ENCODE measurements around the gene RPGR. TPM values are rescaled to one million over a fixed set of nuclear protein-coding genes. Genes with fewer than 3 reads are reported as not detected.

The RPGR gene
- total RNA-seq, 2 experiments from 2014 or later, result 5.7 to 8.3 TPM

GRCh38 chrX:38347136-38347535, 19.8 kb upstream of the RPGR start:
- Mint-ChIP-seq H3K4me3 (no peak overlapping the region), H3K4me1 (ENCODE audit: low read depth) (no peaks in the 10 kb centered on the region), H3K27me3 (peaks cover 12% of the 10 kb centered on the region), H3K36me3 (no peaks in the 10 kb centered on the region), H3K27ac (no peak overlapping the region), H3K9me3 (no peaks in the 10 kb centered on the region)
- CTCF ChIA-PET, result interaction anchor here (1.2 kb wide), 1 partner anchor 20 kb away, joined by 4 read pairs; the partner anchor contains the start of gene RPGR
- no peak for DNase-seq
- intact Hi-C loops (cut with micrococcal nuclease), result no loop called here
- POLR2A ChIA-PET, result no interaction called here

GRCh38 chrX:38346150-38346549, 18.8 kb upstream of the RPGR start:
- Mint-ChIP-seq H3K27me3 (peaks cover 12% of the 10 kb centered on the region), H3K36me3 (no peaks in the 10 kb centered on the region), H3K9me3 (no peaks in the 10 kb centered on the region), H3K27ac (no peak overlapping the region), H3K4me3 (no peak overlapping the region), H3K4me1 (ENCODE audit: low read depth) (no peaks in the 10 kb centered on the region)
- DNase-seq, result no peak
- ChIA-PET CTCF (no interaction called here), POLR2A (no interaction called here)
- intact Hi-C loops (cut with micrococcal nuclease), result no loop called here

- ChIA-PET POLR2A (no interaction called here), CTCF (interaction anchor here (1.3 kb wide), 1 partner anchor 15 kb away, joined by 4 read pairs; the partner anchor contains the start of gene RPGR)
- no peaks in the 10 kb centered on the region for H3K36me3 Mint-ChIP-seq
- no peak overlapping the region for H3K4me3 Mint-ChIP-seq
- no peak for DNase-seq
- H3K9me3 Mint-ChIP-seq, result no peaks in the 10 kb centered on the region
- intact Hi-C loops (cut with micrococcal nuclease), result no loop called here
- no peak overlapping the region for H3K27ac Mint-ChIP-seq
- H3K4me1 Mint-ChIP-seq (ENCODE audit: low read depth), result no peaks in the 10 kb centered on the region
- peaks cover 6% of the 10 kb centered on the region for H3K27me3 Mint-ChIP-seq
Measured at GRCh38 chrX:38342853-38343778, 15.8 kb upstream of the RPGR start.

GRCh38 chrX:38341442-38341841, 14.1 kb upstream of the RPGR start:
- intact Hi-C loops (cut with micrococcal nuclease), result no loop called here
- DNase-seq, result no peak
- no peaks in the 10 kb centered on the region for H3K9me3 Mint-ChIP-seq
- H3K36me3 Mint-ChIP-seq, result no peaks in the 10 kb centered on the region
- H3K4me1 Mint-ChIP-seq (ENCODE audit: low read depth), result no peaks in the 10 kb centered on the region
- ChIA-PET CTCF (no interaction called here), POLR2A (no interaction called here)
- no peak overlapping the region for H3K4me3 Mint-ChIP-seq
- H3K27me3 Mint-ChIP-seq, result peaks cover 4% of the 10 kb centered on the region
- no peak overlapping the region for H3K27ac Mint-ChIP-seq

GRCh38 chrX:38336538-38337240, 9.4 kb upstream of the RPGR start:
- Mint-ChIP-seq H3K4me3 (no peak overlapping the region), H3K27ac (no peak overlapping the region), H3K9me3 (no peaks in the 10 kb centered on the region), H3K27me3 (peaks cover 1% of the 10 kb centered on the region), H3K4me1 (ENCODE audit: low read depth) (no peaks in the 10 kb centered on the region), H3K36me3 (no peaks in the 10 kb centered on the region)
- intact Hi-C loops (cut with micrococcal nuclease), result no loop called here
- CTCF ChIA-PET, result no interaction called here
- DNase-seq, result no peak
- POLR2A ChIA-PET, result no interaction called here

GRCh38 chrX:38335382-38335781, 8.1 kb upstream of the RPGR start:
- Mint-ChIP-seq H3K36me3 (no peaks in the 10 kb centered on the region), H3K27me3 (peaks cover 1% of the 10 kb centered on the region), H3K4me3 (no peak overlapping the region), H3K9me3 (no peaks in the 10 kb centered on the region), H3K4me1 (ENCODE audit: low read depth) (no peaks in the 10 kb centered on the region), H3K27ac (no peak overlapping the region)
- intact Hi-C loops (cut with micrococcal nuclease), result no loop called here
- CTCF ChIA-PET, result no interaction called here
- no peak for DNase-seq
- POLR2A ChIA-PET, result no interaction called here

- CTCF ChIA-PET, result interaction anchor here (1.0 kb wide), 1 partner anchor 166 kb away, joined by 3 read pairs; no protein-coding TSS in a partner anchor
- Mint-ChIP-seq H3K36me3 (no peaks in the 10 kb centered on the region), H3K9me3 (no peaks in the 10 kb centered on the region), H3K4me3 (no peak overlapping the region), H3K4me1 (ENCODE audit: low read depth) (peaks cover 5% of the 10 kb centered on the region), H3K27me3 (peaks cover 1% of the 10 kb centered on the region), H3K27ac (no peak overlapping the region)
- intact Hi-C loops (cut with micrococcal nuclease), result no loop called here
- POLR2A ChIA-PET, result no interaction called here
- DNase-seq, result no peak
Measured at GRCh38 chrX:38332505-38332904, 5.2 kb upstream of the RPGR start.

- Mint-ChIP-seq H3K36me3 (no peaks in the 10 kb centered on the region), H3K9me3 (no peaks in the 10 kb centered on the region), H3K4me3 (peak overlapping the region; percentile 87), H3K27ac (peak overlapping the region; percentile 85), H3K27me3 (no peaks in the 10 kb centered on the region), H3K4me1 (ENCODE audit: low read depth) (peaks cover 13% of the 10 kb centered on the region)
- intact Hi-C loops (cut with micrococcal nuclease), result loop anchor here (1.0 to 10.0 kb wide), 3 partner anchors 133 to 583 kb away; no protein-coding TSS in a partner anchor
- DNase-seq, result no peak
- CTCF ChIA-PET, result interaction anchor here (1.0 to 2.0 kb wide), 5 partner anchors 16 to 582 kb away, joined by 3 to 7 read pairs (median 4); partner anchors contain the start of gene SRPX
- POLR2A ChIA-PET, result no interaction called here
Measured at GRCh38 chrX:38327775-38328081, 419 bp upstream of the RPGR start.

GRCh38 chrX:38326086-38326485, 1.2 kb downstream of the RPGR start:
- POLR2A ChIA-PET, result no interaction called here
- CTCF ChIA-PET, result interaction anchor here (1.1 to 1.9 kb wide), 3 partner anchors 28 to 318 kb away, joined by 3 to 7 read pairs (median 3); partner anchors contain the start of gene SRPX

GRCh38 chrX:38320819-38321218, 6.5 kb downstream of the RPGR start:
- Mint-ChIP-seq H3K27ac (no peak overlapping the region), H3K27me3 (no peaks in the 10 kb centered on the region), H3K4me3 (no peak overlapping the region), H3K9me3 (no peaks in the 10 kb centered on the region), H3K4me1 (ENCODE audit: low read depth) (peaks cover 4% of the 10 kb centered on the region), H3K36me3 (no peaks in the 10 kb centered on the region)
- ChIA-PET POLR2A (no interaction called here), CTCF (no interaction called here)
- intact Hi-C loops (cut with micrococcal nuclease), result loop anchor here (10.0 kb wide), 2 partner anchors 126 to 576 kb away; no protein-coding TSS in a partner anchor
- no peak for DNase-seq

More at GRCh38 chrX:38326086-38326485, 1.2 kb downstream of the RPGR start:
- Mint-ChIP-seq H3K4me3 (peak overlapping the region; percentile 87), H3K27ac (no peak overlapping the region), H3K4me1 (ENCODE audit: low read depth) (peaks cover 13% of the 10 kb centered on the region), H3K9me3 (no peaks in the 10 kb centered on the region), H3K36me3 (no peaks in the 10 kb centered on the region), H3K27me3 (no peaks in the 10 kb centered on the region)
- intact Hi-C loops (cut with micrococcal nuclease), result loop anchor here (10.0 kb wide), 2 partner anchors 131 to 581 kb away; no protein-coding TSS in a partner anchor
- DNase-seq, result no peak

- H3K36me3 Mint-ChIP-seq, result peaks cover 3% of the 10 kb centered on the region
- no peak overlapping the region for H3K27ac Mint-ChIP-seq
- no peaks in the 10 kb centered on the region for H3K9me3 Mint-ChIP-seq
- intact Hi-C loops (cut with micrococcal nuclease), result no loop called here
- ChIA-PET POLR2A (no interaction called here), CTCF (no interaction called here)
- H3K4me3 Mint-ChIP-seq, result no peak overlapping the region
- H3K27me3 Mint-ChIP-seq, result no peaks in the 10 kb centered on the region
- no peaks in the 10 kb centered on the region for H3K4me1 Mint-ChIP-seq (ENCODE audit: low read depth)
- no peak for DNase-seq
Measured at GRCh38 chrX:38318606-38319005, 8.7 kb downstream of the RPGR start.

- CTCF ChIA-PET, result no interaction called here
- DNase-seq, result no peak
- intact Hi-C loops (cut with micrococcal nuclease), result no loop called here
- no peaks in the 10 kb centered on the region for H3K9me3 Mint-ChIP-seq
- H3K36me3 Mint-ChIP-seq, result peaks cover 3% of the 10 kb centered on the region
- no peaks in the 10 kb centered on the region for H3K27me3 Mint-ChIP-seq
- no peaks in the 10 kb centered on the region for H3K4me1 Mint-ChIP-seq (ENCODE audit: low read depth)
- POLR2A ChIA-PET, result no interaction called here
- H3K4me3 Mint-ChIP-seq, result no peak overlapping the region
- H3K27ac Mint-ChIP-seq, result no peak overlapping the region
Measured at GRCh38 chrX:38318196-38318595, 9.1 kb downstream of the RPGR start.
